ENCODE measurements around the gene AOPEP. TPM values are rescaled to one million over a fixed set of nuclear protein-coding genes. Genes with fewer than 3 reads are reported as not detected.
A peak's percentile ranks its signal among the peaks of the same experiment; 100 is the strongest.

Gene AOPEP
- total and polyA plus RNA-seq, 11 donors, result 105 to 310 (median 185) TPM

GRCh38 chr9:94922098-94922607 is 195.7 kb downstream of the AOPEP start:
- Histone ChIP-seq H3K9me3 (no peaks in the 10 kb centered on the region), H3K27me3 (no peaks in the 10 kb centered on the region), H3K4me1 (peaks cover 3 to 49% (median 34%) of the 10 kb centered on the region in 12 donors), H3K27ac (peak overlapping the region; percentile 53 to 82 (median 70)), H3K36me3 (no peaks in the 10 kb centered on the region), H3K4me3 (peak overlapping the region in 1 of 12 donors; percentile 5)
- intact Hi-C loops (cut with DNase I), result loop anchor here in 3 of 10 donors (5.0 to 10.0 kb wide), 3 partner anchors 57 to 80 kb away; no protein-coding TSS in a partner anchor
- ATAC-seq (peak; percentile 15 to 42 (median 30)), DNase-seq (peak in 2 of 5 donors; percentile 44 to 46)
- TF ChIP-seq POLR2A (IDR thresholded peaks at IDR 0.05) (no peak), CTCF (IDR thresholded peaks at IDR 0.05) (no peak)
- WGBS, 4 donors, result 40 to 56% (median 45%) methylated on average over 10 of the region's 10 CpGs

- ATAC-seq (peak in 2 of 4 donors; percentile 37 to 51), DNase-seq (peak in 1 of 5 donors; percentile 20)
- TF ChIP-seq POLR2A (IDR thresholded peaks at IDR 0.05), result no peak
- no peak for TF ChIP-seq CTCF (IDR thresholded peaks at IDR 0.05)
- no peak overlapping the region for H3K4me3 ChIP-seq
- H3K27me3 ChIP-seq, result no peaks in the 10 kb centered on the region
- 43 to 59% (median 48%) methylated on average over 5 of the region's 5 CpGs for WGBS, 4 donors
- H3K36me3 ChIP-seq, result no peaks in the 10 kb centered on the region
- peaks cover 3 to 52% (median 34%) of the 10 kb centered on the region in 12 donors for H3K4me1 ChIP-seq
- intact Hi-C loops (cut with DNase I), result loop anchor here in 3 of 10 donors (5.0 to 10.0 kb wide), 3 partner anchors 58 to 80 kb away; no protein-coding TSS in a partner anchor
- no peaks in the 10 kb centered on the region for H3K9me3 ChIP-seq
- peak overlapping the region; percentile 53 to 82 (median 70) for H3K27ac ChIP-seq
Observed at GRCh38 chr9:94922691-94923107, 196.2 kb downstream of the AOPEP start.

DNA sequence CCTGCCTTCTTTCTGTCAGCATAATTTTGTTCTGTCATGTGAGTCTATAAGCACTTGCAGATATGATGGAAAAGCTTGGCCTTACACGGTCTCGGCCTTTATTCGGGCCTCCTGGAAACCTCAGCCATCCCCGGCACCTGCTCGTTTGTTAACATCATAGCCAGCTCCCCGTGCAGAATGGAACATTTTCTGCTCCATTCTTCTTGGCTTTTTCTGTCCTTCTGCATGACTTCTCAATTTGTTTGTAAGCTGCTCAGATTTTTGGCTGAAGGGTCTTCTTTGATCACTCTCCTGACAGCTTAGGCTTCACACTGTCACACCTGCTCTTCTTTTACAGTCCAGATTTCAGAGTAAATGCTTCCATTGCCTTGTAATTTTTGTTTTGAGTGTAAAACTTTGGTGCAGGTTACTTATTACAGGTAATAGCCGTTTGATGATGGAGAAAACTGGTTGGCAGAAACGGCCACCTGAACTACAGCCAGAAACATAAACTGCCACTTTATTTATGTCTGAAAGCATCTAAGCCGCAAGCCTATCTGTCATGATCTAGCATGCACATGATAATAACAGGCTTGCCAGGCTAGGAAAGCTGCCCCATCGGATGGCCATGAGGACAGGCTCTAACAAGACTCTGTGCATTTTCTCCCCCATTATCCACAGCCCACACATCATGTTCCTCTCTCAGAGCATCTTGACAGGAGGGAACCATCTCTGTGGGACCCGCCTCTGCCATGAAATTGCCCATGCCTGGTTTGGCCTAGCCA is 197.0 kb downstream of the AOPEP start:
- intact Hi-C loops (cut with DNase I), result loop anchor here in 3 of 10 donors (5.0 to 10.0 kb wide), 3 partner anchors 59 to 79 kb away; no protein-coding TSS in a partner anchor
- peaks cover 3 to 60% (median 37%) of the 10 kb centered on the region in 12 donors for H3K4me1 ChIP-seq
- H3K27me3 ChIP-seq, result no peaks in the 10 kb centered on the region
- DNase-seq (no peak), ATAC-seq (no peak)
- no peaks in the 10 kb centered on the region for H3K36me3 ChIP-seq
- H3K27ac ChIP-seq, result peak overlapping the region in 8 of 12 donors; percentile 60 to 82 (median 74)
- H3K9me3 ChIP-seq, result no peaks in the 10 kb centered on the region
- TF ChIP-seq POLR2A (IDR thresholded peaks at IDR 0.05) (no peak), CTCF (IDR thresholded peaks at IDR 0.05) (no peak)
- no peak overlapping the region for H3K4me3 ChIP-seq
- WGBS, 4 donors, result 91 to 94% (median 92%) methylated on average over 11 of the region's 11 CpGs

Data from heart left ventricle (tissue), 16 donors.